HG03159 (cell line): Measurements from ENCODE around the gene RAB5B.
"Not testable (repeated sequence)": the region's sequence is repeated elsewhere in the genome, so short reads cannot be mapped to it uniquely, and the experiment has no call there.

Experiments
- ATAC-seq: cut with Tn5 transposase; IDR thresholded peaks from one replicate; pipeline ENCODE4 v1.9.1; 2021; ENCODE audit warnings: mild to moderate bottlenecking, moderate library complexity; ENCODE audit not compliant: unreplicated experiment

RAB5B gene

DNA sequence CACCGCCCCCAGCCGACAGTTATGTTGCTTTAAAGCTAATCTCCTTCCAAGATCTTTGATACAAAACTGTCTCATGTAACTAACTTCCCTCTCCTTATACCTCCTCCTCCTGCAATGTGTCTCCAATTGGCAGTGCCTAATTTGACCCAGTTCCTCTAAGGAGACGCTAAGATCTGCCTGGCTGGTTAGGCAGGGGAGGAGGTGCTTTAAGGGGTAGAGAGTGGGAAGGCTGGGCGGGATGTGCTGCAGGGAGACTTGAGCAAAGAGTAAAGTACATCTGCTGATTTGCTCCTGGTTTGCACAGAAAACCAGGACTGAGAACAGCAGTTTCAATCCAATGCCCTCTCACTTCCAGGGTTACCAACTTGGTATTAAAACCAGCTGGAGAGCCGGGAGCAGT, 39.6 kb downstream of the RAB5B start:
- no peak for ATAC-seq

DNA sequence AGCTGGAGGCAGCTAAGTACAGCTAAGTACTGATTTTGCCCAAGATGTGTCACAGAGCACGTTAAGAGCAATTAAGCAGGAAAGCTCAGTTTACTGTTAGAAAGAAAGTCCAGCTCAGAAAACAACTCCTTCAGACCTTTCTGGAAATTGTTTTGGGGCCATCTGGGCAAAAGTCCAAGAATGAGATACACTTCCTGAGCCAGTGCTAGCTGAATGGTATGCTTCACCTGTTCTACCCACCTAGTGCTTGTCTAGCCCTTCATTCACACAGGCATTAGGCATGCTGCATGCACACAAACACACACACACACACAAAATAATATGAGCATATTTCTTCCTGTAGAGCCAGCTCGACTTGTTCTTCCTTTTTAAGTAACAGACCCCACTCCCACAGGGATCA, 40.3 kb downstream of the RAB5B start:
- ATAC-seq: no peak

DNA sequence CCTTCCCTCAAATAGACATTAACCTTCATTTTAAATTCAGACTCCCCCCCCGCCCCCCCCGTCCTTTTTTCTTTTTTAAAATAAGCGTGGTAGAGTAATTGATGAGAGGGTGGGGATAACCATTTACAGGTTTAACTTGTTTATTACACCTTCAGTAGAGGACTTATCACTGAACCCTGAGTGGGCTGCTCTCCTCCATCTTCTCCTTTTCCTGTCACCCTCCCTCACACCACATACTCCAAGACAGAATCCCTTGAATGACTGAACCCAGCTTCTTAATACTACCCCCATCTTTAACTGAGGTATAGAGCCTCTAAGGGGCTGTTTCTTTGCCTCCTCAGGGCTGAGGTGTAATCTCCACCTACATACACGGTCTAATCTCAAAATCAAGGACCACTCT, 43.3 kb downstream of the RAB5B start:
- no peak for ATAC-seq

DNA sequence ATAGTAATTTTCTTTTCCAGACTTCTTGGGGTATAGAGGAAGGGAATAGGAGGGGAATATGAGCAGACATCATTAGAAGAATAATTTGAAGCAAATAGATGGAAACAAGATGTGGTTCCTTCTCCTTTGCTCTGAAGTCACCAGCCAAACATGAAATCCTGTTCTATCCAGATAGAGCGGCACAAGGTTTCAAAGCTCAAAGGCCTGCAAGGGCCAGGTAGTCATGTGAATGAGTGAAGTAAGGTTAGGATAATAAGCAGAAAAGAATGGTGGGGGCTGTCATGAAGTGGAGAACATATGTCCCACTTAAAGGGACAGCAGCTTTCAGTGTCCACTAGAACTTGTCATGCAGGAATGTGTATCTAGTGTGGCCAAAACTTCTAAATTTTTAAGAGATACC, 44.5 kb downstream of the RAB5B start:
- no peak for ATAC-seq

DNA sequence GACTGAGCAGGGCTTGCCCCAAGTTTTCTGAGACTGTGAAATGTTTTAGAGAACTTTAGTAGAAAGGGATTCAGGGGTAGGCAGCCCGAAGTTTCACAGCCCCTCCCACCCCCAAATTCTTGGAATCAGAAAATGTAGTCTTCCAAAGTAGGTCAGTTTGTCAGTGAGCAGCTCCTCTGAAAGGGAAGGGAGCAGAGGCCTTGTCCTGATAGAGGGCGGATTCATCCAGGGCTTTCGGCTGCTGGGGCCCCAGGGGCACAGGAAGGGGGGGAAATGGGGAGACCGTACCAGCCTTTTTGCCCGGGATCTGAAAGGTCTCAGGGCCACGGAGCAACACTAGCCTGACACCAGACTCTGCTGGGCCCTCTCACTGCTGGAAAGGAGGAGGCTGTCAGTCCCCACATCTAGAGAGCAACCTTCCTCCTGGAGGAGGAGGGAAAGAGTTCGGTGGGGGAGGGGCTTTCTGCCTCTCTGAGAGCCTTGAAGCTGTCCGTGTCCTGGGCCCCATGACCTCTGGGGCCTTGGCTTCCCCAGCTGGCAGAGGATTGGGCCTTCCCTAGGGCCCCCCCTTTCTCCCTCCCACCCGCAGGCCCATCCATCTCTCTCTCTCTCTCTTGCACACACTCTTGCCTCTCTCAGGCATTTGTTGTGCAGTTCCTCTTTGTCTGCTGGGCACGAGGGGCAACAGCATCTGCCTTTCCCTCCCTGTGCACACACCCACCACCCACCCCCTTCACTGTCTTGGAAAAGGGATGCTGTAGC, 46.7 kb downstream of the RAB5B start, which contains the start of gene IKZF4:
IKZF4 (plus strand) TSS at position 621 of the 762 bp plus-strand sequence. CDS start 451 bp downstream, outside the sequence.
- no peak for ATAC-seq

- ATAC-seq: no peak
Observed at GRCh38 chr12:56021889-56022497, 48.1 kb downstream of the RAB5B start.

DNA sequence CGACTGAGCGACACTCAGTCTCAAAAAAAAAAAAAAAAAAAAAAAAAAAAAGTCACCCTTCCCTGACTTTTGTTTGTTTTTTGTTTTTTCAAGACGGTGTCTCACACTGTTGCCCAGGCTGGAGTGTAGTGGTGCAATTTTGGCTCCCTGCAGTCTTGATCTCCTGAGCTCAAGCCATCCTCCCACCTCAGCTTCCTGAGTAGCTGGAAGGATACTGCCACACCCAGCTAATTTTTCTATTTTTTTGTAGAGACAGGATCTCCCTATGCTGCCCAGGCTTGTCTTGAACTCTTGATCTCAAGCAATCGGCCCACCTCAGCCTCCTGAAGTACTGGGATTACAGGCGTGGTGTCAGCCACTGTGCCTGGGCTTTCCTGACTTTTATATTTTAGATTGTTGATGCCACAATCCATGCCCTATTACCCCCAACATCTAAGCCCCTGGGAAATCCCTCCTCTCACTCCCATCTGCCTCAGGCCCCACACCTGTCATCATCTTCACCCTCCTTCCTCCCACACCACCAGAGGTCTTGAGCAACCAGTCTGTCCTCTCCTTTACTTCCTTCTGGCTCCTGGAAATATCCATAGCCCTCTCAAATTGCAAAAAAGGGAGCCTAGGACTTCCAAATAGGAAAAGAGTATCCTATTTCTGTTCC, 54.8 kb downstream of the RAB5B start:
- no peak for ATAC-seq

- no peak for ATAC-seq
Observed at GRCh38 chr12:56029166-56029519, 55.3 kb downstream of the RAB5B start.

DNA sequence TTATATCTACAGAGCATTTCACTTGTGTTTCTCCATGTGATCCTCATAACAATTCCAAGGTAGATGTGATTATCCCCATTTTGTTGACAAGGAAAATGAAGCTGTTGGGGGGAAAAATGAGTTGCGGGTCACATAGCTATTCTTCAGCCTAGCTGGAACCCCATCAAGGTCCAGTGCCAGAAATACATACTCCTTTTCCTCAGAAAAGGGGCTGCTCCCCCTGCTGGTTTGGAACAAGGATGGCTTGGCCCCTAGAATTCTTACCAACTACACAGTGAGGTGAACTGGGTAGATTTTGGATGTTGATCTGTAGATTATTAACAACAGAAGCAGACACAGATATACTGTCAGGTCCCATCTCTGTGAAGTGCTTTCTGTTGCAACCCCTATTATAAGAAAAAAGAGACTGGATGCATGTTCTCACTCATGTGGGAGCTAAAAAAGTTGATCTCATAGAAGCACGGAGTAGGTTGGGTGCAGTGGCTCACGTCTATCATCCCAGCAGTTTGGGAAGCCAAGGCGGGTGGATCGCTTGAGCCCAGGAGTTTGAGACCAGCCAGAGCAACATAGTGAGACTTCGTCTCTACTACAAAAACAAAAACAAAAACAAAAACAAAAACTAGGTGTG, 55.9 kb downstream of the RAB5B start:
- ATAC-seq: no peak

DNA sequence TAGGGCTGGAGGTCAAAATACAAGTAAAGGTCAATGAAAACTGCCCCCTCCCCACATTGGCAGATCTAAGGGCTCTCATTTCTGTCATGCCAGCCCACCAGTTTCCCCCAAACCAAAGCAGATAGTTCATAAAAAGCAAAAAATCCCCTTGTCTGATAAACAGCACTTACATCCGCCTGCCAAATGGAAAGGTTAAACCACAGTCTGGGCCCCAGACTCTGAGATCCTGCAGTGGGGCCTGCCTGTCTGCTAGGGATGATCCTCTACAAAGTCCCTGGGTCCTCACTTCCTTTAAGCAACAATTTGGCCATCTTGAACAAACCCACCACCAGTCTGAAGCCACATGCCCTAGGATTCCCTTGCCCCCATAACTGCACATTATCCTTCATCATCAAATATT, 58.1 kb downstream of the RAB5B start:
- ATAC-seq: no peak

DNA sequence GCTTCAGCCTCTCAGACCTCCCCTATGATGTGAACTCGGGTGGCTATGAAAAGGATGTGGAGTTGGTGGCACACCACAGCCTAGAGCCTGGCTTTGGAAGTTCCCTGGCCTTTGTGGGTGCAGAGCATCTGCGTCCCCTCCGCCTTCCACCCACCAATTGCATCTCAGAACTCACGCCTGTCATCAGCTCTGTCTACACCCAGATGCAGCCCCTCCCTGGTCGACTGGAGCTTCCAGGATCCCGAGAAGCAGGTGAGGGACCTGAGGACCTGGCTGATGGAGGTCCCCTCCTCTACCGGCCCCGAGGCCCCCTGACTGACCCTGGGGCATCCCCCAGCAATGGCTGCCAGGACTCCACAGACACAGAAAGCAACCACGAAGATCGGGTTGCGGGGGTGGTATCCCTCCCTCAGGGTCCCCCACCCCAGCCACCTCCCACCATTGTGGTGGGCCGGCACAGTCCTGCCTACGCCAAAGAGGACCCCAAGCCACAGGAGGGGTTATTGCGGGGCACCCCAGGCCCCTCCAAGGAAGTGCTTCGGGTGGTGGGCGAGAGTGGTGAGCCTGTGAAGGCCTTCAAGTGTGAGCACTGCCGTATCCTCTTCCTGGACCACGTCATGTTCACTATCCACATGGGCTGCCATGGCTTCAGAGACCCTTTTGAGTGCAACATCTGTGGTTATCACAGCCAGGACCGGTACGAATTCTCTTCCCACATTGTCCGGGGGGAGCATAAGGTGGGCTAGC, 60.9 kb downstream of the RAB5B start:
- no peak for ATAC-seq

GRCh38 chr12:56037161-56037560, 63.3 kb downstream of the RAB5B start:
- no peak for ATAC-seq

DNA sequence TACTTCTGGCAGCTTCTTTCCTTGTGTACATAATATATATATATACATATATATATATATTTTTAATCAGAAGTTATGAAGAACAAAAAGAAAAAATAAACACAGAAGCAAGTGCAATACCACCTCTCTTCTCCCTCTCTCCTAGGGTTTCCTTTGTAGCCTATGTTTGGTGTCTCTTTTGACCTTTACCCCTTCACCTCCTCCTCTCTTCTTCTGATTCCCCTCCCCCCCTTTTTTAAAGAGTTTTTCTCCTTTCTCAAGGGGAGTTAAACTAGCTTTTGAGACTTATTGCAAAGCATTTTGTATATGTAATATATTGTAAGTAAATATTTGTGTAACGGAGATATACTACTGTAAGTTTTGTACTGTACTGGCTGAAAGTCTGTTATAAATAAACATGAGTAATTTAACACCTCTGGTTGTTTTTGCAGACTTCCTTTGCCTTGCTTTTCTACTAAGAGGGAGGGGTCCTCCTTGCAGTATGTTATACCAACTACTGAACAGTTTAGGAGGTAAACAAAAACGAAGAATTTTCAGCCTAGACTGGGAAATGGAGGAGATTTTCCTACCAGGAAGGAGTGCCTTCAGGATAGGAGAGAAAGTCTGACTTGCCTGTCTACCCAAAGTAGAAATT, 64.3 kb downstream of the RAB5B start:
- ATAC-seq: no peak

GRCh38 chr12:56040151-56040550, 66.3 kb downstream of the RAB5B start:
- no peak for ATAC-seq

DNA sequence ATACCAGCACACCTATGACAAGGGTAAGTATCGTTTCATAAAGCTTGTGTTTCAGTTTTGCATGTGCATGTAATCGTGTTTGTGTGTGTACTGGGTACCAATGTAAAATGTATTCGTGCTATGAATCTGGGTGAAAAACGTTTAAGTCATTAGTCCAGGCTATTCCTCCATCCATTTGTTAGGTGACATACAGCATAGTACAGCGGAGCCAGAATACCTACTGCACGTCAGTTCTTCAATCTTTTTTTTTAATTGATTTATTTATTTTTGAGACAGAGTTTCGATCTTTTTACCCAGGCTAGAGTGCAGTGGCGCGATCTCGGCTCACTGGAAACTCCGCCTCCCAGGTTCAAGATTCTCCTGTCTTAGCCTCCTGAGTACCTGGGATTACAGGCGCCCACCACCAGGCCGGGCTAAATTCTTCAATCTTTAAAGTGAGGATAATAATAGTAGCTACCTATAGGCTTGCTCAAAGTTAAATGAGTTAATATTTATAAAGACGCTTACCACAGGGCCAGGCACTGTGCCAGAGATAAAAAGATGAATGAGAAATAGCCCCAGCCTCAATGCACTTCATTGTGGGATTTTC, 67.2 kb downstream of the RAB5B start:
- peak; percentile 4 for ATAC-seq

GRCh38 chr12:56041552-56042429, 67.9 kb downstream of the RAB5B start, which contains the start of gene RPS26:
Gene RPS26 (plus strand): TSS chr12:56041918. CDS start chr12:56042167, 249 bp downstream.
- ATAC-seq: peak; percentile 96

GRCh38 chr12:56042430-56042813, 68.5 kb downstream of the RAB5B start:
- not testable (repeated sequence) for ATAC-seq

DNA sequence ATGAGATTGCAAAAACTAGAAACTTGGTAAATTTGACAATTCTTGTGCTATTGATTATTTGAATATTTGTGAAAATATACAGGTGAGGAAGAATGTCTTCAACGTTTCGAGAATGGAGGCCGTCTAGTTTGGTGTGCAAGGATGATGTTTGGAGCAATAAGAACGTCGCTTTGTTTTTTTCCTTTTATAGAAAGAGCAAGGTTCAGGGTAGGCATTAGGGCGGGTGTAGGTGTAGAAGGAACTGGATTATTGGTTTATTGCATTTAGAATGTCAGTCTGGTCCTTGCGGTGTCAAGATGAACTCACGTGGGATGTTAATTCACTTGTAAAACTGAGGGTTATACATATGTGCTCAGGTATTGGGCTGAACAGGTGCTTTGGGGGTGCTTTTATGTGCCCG, 69.0 kb downstream of the RAB5B start:
- ATAC-seq: no peak
